Esophagus muscularis mucosa (tissue), 4 donors: ENCODE results near the gene FYCO1. TPM values are rescaled to one million over a fixed set of nuclear protein-coding genes. Genes with fewer than 3 reads are reported as not detected.

Source experiments
- DNase-seq: peaks from one replicate; pipeline ENCODE4 v3.0.0-alpha.2; 2017; ENCODE audit errors: extremely low spot score
- H3K27ac ChIP-seq, 4 donors: fragments of 200-600 bp; sonication (generic); replicated peaks in 1 of 4; 1 replicate in 3 of 4; 2 replicates in 1 of 4; pipeline ENCODE4 v1.5.1; 2016 to 2019; ENCODE audit warnings: mild to moderate bottlenecking in 1 of 4
- H3K27me3 ChIP-seq, 4 donors: fragments of 200-600 bp; sonication (generic); one replicate each; pipeline versions ENCODE4 v1.5.1 to v1.6.0; 2016 to 2019
- H3K36me3 ChIP-seq, 4 donors: fragments of 200-600 bp; sonication (generic); one replicate each; pipeline ENCODE4 v1.5.1; 2016 to 2019
- H3K4me1 ChIP-seq, 4 donors: fragments of 200-600 bp; sonication (generic); one replicate each; pipeline ENCODE4 v1.5.1; 2016 to 2019
- H3K4me3 ChIP-seq, 4 donors: fragments of 200-600 bp; sonication (generic); 1 replicate in 2 of 4; 2 replicates in 2 of 4; pipeline ENCODE4 v1.5.1; 2016 to 2019; ENCODE audit warnings: mild to moderate bottlenecking in 4 of 4, moderate library complexity in 1 of 4
- H3K9me3 ChIP-seq, 4 donors: fragments of 200-600 bp; sonication (generic); 1 replicate in 3 of 4; 2 replicates in 1 of 4; pipeline ENCODE4 v1.5.1; 2016 to 2019
- CTCF ChIP-seq, 3 experiments: fragments of 200-600 bp in 2 of 3; fragments of 450-650 bp in 1 of 3; sonication (generic) in 2 of 3; IDR thresholded peaks; one replicate each; pipeline ENCODE4 v1.5.1; 2017 to 2019; ENCODE audit warnings: antibody characterized with exemption in 3 of 3, mild to moderate bottlenecking in 2 of 3, moderate library complexity in 1 of 3
- EP300 ChIP-seq: sonication (generic); formaldehyde crosslinking; IDR thresholded peaks from one replicate; pipeline ENCODE4 v1.6.1; 2017; ENCODE audit warnings: antibody characterized with exemption
- POLR2A ChIP-seq: fragments of 450-650 bp; IDR thresholded peaks from one replicate; pipeline ENCODE4 v1.6.1; 2017; ENCODE audit warnings: antibody characterized with exemption, moderate library complexity, mild to moderate bottlenecking, low read depth
- POLR2AphosphoS5 ChIP-seq, 2 donors: sonication (generic); formaldehyde crosslinking; IDR thresholded peaks; one replicate each; pipeline ENCODE4 v1.6.1; 2017; ENCODE audit warnings: antibody characterized with exemption in 2 of 2
- WGBS: methylation state at CpG from one replicate; pipeline ENCODE4 v1.1.5; 2018; 5-methylcytosine and 5-hydroxymethylcytosine counted together
- intact Hi-C: fragments of 100-400 bp; cut with DNase I; formaldehyde crosslinking; loops from one replicate; pipeline ENCODE4 v1.15.1; 2023
- total RNA-seq, 4 donors: library from RNA; depleted of rRNA; stranded (reverse); fragments of >200 nt; gene quantifications; one replicate each; pipeline versions ENCODE4 v1.1.0 to v1.2.1, GENCODE V29; 2016

FYCO1 gene
- total RNA-seq, 4 donors from 2014 or later, result 64.1 to 122 (median 93.8) TPM

- Histone ChIP-seq H3K36me3 (peaks cover 25 to 81% (median 64%) of the 10 kb centered on the region in 4 donors), H3K4me3 (no peak overlapping the region), H3K27me3 (no peaks in the 10 kb centered on the region), H3K27ac (no peak overlapping the region), H3K9me3 (no peaks in the 10 kb centered on the region), H3K4me1 (peaks cover 0 to 13% (median 7%) of the 10 kb centered on the region in 4 donors)
- no peak for TF ChIP-seq EP300
- TF ChIP-seq CTCF (IDR thresholded peaks at IDR 0.05), result no peak
- no peak for TF ChIP-seq POLR2A
- no peak for TF ChIP-seq POLR2AphosphoS5 (IDR thresholded peaks at IDR 0.05)
- intact Hi-C loops, result no loop called here
- no peak for DNase-seq
- WGBS, result no CpG with 5 or more reads among the region's 1 CpG
Measured at GRCh38 chr3:45946307-45946706, 49.3 kb downstream of the FYCO1 start.

GRCh38 chr3:45944830-45945620 is 50.6 kb downstream of the FYCO1 start:
- no peak for DNase-seq
- peaks cover 21 to 73% (median 54%) of the 10 kb centered on the region in 4 donors for H3K36me3 ChIP-seq
- no peak overlapping the region for H3K4me3 ChIP-seq
- peaks cover 0 to 13% (median 7%) of the 10 kb centered on the region in 4 donors for H3K4me1 ChIP-seq
- H3K27ac ChIP-seq, result no peak overlapping the region
- no peaks in the 10 kb centered on the region for H3K27me3 ChIP-seq
- intact Hi-C loops, result no loop called here
- no peak for TF ChIP-seq POLR2A
- no peak for TF ChIP-seq POLR2AphosphoS5 (IDR thresholded peaks at IDR 0.05)
- no peak for TF ChIP-seq EP300
- TF ChIP-seq CTCF (IDR thresholded peaks at IDR 0.05), result no peak
- no peaks in the 10 kb centered on the region for H3K9me3 ChIP-seq
- WGBS, result 74% methylated on average over 5 of the region's 5 CpGs

GRCh38 chr3:45943207-45943846 is 52.3 kb downstream of the FYCO1 start, which contains the start of gene CXCR6:
Gene CXCR6 (plus strand): TSS chr3:45943464. CDS start chr3:45946482, 3,018 bp downstream.
- TF ChIP-seq CTCF (IDR thresholded peaks at IDR 0.05), result no peak
- TF ChIP-seq POLR2AphosphoS5 (IDR thresholded peaks at IDR 0.05), result no peak
- no peak for TF ChIP-seq POLR2A
- TF ChIP-seq EP300, result no peak
- H3K9me3 ChIP-seq, result no peaks in the 10 kb centered on the region
- H3K4me1 ChIP-seq, result peaks cover 7 to 16% (median 14%) of the 10 kb centered on the region in 4 donors
- DNase-seq, result no peak
- peaks cover 10 to 62% (median 37%) of the 10 kb centered on the region in 4 donors for H3K36me3 ChIP-seq
- 97% methylated on average over 8 of the region's 8 CpGs for WGBS
- no peak within 1 kb of the TSS for H3K27ac ChIP-seq
- no peaks in the 10 kb centered on the region for H3K27me3 ChIP-seq
- no peak within 1 kb of the TSS for H3K4me3 ChIP-seq
- intact Hi-C loops, result no loop called here

- peaks cover 8 to 64% (median 33%) of the 10 kb centered on the region in 4 donors for H3K36me3 ChIP-seq
- peaks cover 7 to 15% (median 11%) of the 10 kb centered on the region in 4 donors for H3K4me1 ChIP-seq
- DNase-seq, result no peak
- no peaks in the 10 kb centered on the region for H3K27me3 ChIP-seq
- no peak overlapping the region for H3K27ac ChIP-seq
- H3K9me3 ChIP-seq, result no peaks in the 10 kb centered on the region
- H3K4me3 ChIP-seq, result no peak overlapping the region
- intact Hi-C loops, result no loop called here
- no peak for TF ChIP-seq POLR2A
- TF ChIP-seq CTCF (IDR thresholded peaks at IDR 0.05), result no peak
- TF ChIP-seq POLR2AphosphoS5 (IDR thresholded peaks at IDR 0.05), result no peak
- TF ChIP-seq EP300, result no peak
- WGBS, result 57% methylated on average over 4 of the region's 6 CpGs
Measured at GRCh38 chr3:45942051-45942825, 53.4 kb downstream of the FYCO1 start.
